NK-92 (cell line): ENCODE measurements around the gene PTBP3.

ENCODE experiments used
- DNase-seq: peaks from one replicate; lab custom pipeline; 2025; ENCODE audit not compliant: unreplicated experiment; lab: John Stamatoyannopoulos, UW

The PTBP3 gene

DNA sequence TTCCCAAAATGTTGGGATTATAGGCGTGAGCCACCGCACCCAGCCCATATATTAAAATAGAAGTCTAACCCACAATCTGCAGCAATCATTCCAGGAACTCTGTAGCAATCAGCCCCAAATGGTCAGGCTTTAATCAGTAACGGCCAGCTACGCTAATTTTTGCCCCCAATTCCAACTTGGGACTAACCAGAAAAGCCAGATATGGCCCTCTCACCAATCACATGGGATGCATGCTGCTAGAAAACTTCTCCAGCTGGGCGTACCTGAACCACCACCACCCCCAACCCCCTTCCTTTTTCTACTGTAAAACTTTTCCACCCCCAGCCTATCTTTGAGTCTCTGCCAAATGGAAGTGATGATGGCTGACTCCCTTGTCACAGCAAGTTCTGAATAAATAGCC lies 162.5 kb downstream of the PTBP3 start:
- DNase-seq = no peak

DNA sequence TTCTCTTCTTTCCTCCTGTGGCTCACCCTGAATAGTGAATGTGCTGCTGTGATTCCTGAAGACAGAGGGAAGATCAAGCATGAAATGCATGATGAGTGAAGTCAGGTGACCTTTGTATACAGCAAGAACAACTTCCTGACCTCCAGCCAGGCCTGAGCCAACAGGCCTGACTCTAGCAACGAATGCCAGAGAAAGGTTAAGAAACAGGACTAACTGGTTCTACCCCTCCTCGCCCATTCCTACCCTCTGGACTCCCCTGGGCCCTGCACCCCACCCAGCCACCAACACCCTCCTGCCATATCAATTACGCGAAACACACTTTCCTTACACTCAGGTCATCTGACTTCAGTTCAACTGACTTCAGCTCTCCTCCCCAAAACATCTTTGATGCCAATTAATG lies 163.2 kb downstream of the PTBP3 start:
- no peak for DNase-seq

DNA sequence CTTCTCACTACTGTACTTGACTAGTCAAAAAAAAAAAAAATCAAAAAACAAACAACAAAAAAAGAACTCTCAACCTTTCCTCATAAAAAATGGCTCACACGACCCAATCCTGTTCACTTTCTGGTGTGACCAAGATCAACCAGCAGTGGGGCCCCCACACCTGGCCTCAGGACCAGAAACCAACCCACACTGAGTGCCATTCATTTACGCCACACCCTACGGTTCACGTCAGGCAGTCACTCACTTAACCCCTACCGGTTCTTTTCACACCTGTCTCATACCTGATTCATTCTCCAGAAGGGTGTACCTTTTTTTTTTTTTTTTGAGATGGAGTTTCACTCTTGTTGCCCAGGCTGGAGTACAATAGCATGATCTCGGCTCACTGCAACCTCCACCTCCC lies 164.1 kb downstream of the PTBP3 start:
- no peak for DNase-seq

DNA sequence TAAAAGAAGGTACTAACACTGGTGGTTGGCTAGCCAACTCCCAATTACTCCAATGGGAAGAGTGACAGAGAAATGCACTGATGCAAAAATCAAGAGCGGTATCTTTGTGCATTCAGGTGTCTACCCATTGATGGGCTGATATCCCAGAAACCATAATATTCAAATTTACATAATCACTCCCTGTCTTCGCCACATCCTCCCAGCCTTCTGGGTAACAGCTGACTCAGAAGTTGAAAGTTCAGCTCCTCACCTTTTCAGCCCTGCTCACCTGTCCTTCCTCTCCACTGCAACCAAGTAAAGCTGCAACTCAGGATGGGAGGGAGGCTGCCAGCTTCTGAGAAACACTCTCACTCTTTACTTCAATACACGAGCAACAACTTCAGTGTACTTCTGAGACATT lies 165.2 kb downstream of the PTBP3 start:
- DNase-seq = no peak
